ENCODE data around the gene PTAR1. TPM values are rescaled to one million over a fixed set of nuclear protein-coding genes. Genes with fewer than 3 reads are reported as not detected.
"Not testable (repeated sequence)": the region's sequence is repeated elsewhere in the genome, so short reads cannot be mapped to it uniquely, and the experiment has no call there.

Gene PTAR1
- 77.1 and 85.4 TPM in 2 replicates for total RNA-seq (2014; rRNA removed; shearing (Covaris generic))
- 57.8 and 106 TPM in 2 replicates for polyA plus RNA-seq (2014; cell fraction: nucleus; rRNA removed)

- DNase-seq (ENCODE audit: extremely low read depth, low read depth), result peak; percentile 86
Measured at GRCh38 chr9:69759421-69760277, at the start of gene PTAR1. Gene PTAR1, minus strand, starts transcription at chr9:69760011. Its CDS starts 73 bp downstream, at chr9:69759938.

- no peak for DNase-seq (ENCODE audit: extremely low read depth, low read depth)
Measured at GRCh38 chr9:69809304-69809863, 49.6 kb upstream of the PTAR1 start.

GRCh38 chr9:69806627-69807026 is 46.8 kb upstream of the PTAR1 start:
- no peak for DNase-seq (ENCODE audit: extremely low read depth, low read depth)

GRCh38 chr9:69805962-69806515 is 46.2 kb upstream of the PTAR1 start:
- DNase-seq (ENCODE audit: extremely low read depth, low read depth), result no peak

- no peak for DNase-seq (ENCODE audit: extremely low read depth, low read depth)
Measured at GRCh38 chr9:69801989-69802388, 42.2 kb upstream of the PTAR1 start.

GRCh38 chr9:69800027-69800426 is 40.2 kb upstream of the PTAR1 start:
- not testable (repeated sequence) for DNase-seq (ENCODE audit: extremely low read depth, low read depth)

GRCh38 chr9:69799521-69799920 is 39.7 kb upstream of the PTAR1 start:
- DNase-seq (ENCODE audit: extremely low read depth, low read depth), result not testable (repeated sequence)

GRCh38 chr9:69798744-69799143 is 38.9 kb upstream of the PTAR1 start:
- DNase-seq (ENCODE audit: extremely low read depth, low read depth), result no peak

- no peak for DNase-seq (ENCODE audit: extremely low read depth, low read depth)
Measured at GRCh38 chr9:69797675-69798074, 37.9 kb upstream of the PTAR1 start.

- DNase-seq (ENCODE audit: extremely low read depth, low read depth), result no peak
Measured at GRCh38 chr9:69794356-69794755, 34.5 kb upstream of the PTAR1 start.

GRCh38 chr9:69785757-69786156 is 25.9 kb upstream of the PTAR1 start:
- no peak for DNase-seq (ENCODE audit: extremely low read depth, low read depth)

- no peak for DNase-seq (ENCODE audit: extremely low read depth, low read depth)
Measured at GRCh38 chr9:69773258-69773657, 13.4 kb upstream of the PTAR1 start.

GRCh38 chr9:69771775-69772418 is 12.1 kb upstream of the PTAR1 start:
- DNase-seq (ENCODE audit: extremely low read depth, low read depth), result no peak

- no peak for DNase-seq (ENCODE audit: extremely low read depth, low read depth)
Measured at GRCh38 chr9:69768716-69769115, 8.9 kb upstream of the PTAR1 start.

GRCh38 chr9:69768101-69768500 is 8.3 kb upstream of the PTAR1 start:
- DNase-seq (ENCODE audit: extremely low read depth, low read depth), result no peak

GRCh38 chr9:69763862-69764261 is 4.1 kb upstream of the PTAR1 start:
- DNase-seq (ENCODE audit: extremely low read depth, low read depth), result not testable (repeated sequence)

GRCh38 chr9:69762527-69762926 is 2.7 kb upstream of the PTAR1 start:
- no peak for DNase-seq (ENCODE audit: extremely low read depth, low read depth)

- no peak for DNase-seq (ENCODE audit: extremely low read depth, low read depth)
Measured at GRCh38 chr9:69760278-69760610, 433 bp upstream of the PTAR1 start.

GRCh38 chr9:69759021-69759420 is 790 bp downstream of the PTAR1 start:
- DNase-seq (ENCODE audit: extremely low read depth, low read depth), result peak; percentile 9

GRCh38 chr9:69757996-69758675 is 1.7 kb downstream of the PTAR1 start:
- no peak for DNase-seq (ENCODE audit: extremely low read depth, low read depth)

GRCh38 chr9:69755205-69755604 is 4.6 kb downstream of the PTAR1 start:
- no peak for DNase-seq (ENCODE audit: extremely low read depth, low read depth)

All from NCI-H460 (cell line).